C1 segment of cervical spinal cord (tissue), 14 donors: ENCODE data around the gene FAM107B.

Source experiments
- DNase-seq, 14 donors: peaks; one replicate each; lab custom pipeline; 2025; lab: John Stamatoyannopoulos, UW

The FAM107B gene

DNA sequence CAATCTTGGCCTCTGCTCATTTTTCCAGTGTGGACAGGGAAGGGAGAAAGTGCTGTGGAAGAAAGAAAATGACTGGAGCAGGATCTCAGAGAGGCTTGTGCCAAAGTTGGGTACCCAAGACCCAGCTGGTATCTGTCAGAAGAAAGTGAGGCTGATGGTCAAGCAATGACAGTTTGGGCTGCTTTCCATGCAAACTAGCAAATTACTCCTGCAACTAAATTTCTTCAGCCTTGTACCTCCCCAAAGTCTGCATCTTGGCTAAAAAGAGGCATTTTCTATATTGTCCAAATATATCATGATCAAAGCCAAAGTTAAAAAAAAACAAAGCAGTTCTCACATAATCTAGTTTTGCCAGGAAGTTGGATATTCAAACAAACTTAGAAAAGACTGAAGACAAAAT lies 235.5 kb downstream of the FAM107B start:
- DNase-seq, result no peak

DNA sequence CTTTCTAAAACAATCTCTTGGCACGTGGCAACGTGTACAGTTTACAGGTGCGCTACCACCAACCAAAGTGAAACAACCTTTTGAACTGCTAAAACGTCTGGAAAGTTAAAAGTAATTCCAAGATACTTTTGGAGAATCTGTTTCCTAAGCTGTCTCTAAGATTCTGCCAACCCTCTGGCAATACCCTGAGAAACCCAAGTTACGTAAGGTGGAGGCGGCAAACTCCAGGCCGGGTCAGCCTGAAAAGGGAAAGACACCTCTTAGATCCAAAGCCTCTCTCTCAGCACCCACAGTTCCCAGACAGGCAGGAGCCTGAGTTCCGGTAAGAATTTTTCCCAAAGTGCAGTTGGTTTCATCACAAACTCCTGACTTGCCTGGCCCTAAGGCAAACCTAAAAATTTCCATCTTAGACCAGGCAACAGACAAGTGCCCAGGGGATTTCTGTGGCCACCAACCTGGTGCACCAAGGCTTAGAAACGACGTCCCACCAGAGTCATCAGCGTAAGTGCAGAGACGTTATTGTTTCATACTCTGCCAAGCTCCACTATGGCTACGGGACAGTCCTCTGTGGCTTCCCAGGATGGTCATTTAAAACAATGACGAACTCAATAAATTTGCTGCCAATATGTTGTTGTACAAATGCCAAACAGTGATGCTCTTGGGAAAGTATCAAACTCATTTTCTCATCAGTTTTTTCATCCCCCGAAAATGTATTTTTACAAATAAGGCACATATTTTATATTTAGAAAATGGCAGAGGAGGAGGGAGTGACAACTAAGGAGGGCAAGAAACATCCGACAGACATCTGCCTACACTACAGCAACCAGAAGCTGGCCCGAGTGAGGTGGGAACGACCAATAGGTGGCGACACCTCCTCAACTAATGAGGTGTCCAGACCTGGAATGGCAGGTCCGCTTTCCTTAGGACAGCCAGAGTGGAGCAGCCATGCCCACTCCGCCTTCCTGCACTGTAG lies 238.2 kb downstream of the FAM107B start:
- peak in 8 of 14 donors; percentile 21 to 49 (median 34) for DNase-seq

DNA sequence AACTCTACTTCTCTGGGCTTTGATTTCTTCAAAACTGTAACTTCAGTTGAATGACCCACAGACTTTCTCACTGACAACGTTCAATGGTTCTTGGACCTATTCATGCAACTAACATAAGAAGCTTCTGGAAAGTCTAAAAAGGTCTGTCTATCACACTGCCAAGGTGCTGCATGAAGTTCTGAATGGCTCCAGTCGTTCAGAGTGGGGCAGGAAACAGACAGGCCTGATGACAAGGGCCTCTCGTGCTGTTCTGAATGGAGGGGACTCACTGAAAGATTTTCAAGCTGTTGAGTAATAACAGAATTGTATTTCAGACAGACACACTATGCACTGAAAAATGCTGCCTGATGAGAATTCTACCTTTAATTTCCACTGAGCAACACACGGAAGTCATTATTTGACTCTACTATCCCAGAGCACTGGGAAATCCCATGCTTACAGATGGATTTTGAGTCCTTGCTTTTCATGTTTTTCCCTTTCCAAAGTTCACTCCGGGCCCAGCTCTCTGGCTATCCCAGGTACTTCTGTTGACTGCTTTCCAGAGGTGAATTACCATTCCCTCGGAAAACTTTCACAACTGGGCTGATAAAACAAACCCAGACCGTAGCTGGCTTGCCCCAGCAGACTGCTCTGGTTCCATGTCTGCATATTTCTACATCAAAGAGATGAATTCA lies 239.1 kb downstream of the FAM107B start:
- DNase-seq, result no peak

DNA sequence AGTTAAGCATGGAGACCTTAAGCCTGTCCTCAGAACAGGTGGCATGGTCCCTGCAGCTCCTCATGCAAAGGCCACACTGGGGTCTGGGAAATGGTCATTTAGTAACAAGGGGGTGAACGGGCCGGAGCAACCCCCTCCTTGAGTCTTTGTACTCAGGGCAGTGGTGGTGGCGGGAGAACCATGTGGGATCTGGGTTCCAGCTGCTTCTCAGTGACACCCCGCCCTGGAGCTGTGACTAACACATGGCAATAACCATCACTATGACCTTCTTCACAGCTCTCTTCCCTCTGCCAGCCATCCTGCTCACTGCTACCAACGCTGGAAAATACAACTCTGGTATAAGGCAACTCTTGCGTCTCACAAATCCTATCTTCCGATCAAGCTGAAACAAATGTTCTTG lies 240.5 kb downstream of the FAM107B start:
- DNase-seq, result no peak

DNA sequence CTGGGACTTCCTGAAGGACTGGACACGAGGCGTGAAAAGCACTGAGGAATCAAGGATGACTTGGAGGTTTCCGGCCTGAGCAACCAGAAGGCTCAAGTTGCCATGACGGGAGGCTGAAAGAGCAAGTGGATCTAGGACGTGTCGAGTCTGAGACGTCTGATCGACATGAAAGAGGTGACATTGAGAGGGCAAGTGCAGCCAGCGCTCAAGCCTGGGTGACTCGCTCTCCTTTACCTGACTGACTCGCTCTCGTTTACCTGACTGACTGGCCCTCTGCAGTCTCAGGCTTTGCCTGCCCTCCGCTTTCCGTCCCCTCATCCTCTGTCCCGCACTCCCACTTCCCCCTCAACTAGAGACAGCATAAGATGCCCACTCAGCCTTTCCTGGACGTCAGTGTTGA lies 241.4 kb downstream of the FAM107B start:
- DNase-seq, result no peak

DNA sequence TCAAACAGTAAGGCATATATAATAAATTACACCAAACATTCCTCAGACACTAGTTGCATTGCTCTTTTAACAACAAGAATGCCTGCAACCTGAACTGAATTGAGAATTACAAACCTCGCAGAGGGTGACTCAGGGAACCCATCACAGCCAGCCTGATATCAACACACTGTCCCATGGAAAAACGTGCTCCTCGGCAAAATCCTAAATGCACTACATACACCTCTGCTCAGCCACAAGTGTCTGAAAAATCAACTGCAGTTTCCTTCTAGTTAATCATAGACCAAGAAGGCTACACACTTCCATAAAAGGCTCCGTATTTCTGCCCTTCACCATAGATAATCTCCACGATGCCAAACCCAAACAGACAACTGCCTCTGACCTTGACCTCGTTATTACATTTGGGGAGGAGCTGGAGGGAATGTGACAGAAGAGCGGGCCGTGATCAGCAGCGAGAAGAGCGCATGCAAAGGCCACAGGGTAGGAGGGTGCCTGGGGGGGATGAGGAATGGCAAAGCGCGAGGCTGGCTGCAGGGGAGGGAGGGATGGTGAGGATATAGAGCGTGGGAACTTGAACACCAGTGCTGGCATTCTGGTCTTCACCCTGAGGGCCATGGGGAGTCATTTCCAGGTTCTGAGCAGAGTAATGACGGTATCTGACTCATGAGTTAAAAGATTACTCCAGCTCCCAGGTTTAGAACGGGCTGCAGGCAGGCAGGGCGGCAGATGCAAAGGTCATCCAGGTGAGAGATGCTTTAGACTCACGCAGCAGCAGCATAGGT lies 242.0 kb downstream of the FAM107B start:
- no peak for DNase-seq

DNA sequence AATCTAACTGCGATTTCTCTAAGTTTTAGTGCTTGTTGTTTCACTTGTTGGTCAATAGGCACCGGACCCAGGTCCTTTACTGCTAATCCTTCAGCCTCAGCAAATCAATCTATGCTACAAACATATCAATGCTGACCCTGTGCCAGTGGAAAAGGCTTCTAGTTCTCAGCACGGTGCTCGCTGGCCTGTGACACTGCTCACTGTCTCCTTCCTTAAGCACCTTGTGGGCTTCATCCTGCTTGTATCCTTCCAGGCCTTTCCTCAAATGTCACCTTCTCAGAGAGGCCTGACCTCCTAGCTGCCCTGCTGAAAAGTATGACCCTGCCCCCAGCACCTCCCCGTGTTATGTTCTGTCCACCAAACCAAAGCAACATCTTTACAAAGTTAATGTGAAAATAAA lies 242.7 kb downstream of the FAM107B start:
- no peak for DNase-seq

DNA sequence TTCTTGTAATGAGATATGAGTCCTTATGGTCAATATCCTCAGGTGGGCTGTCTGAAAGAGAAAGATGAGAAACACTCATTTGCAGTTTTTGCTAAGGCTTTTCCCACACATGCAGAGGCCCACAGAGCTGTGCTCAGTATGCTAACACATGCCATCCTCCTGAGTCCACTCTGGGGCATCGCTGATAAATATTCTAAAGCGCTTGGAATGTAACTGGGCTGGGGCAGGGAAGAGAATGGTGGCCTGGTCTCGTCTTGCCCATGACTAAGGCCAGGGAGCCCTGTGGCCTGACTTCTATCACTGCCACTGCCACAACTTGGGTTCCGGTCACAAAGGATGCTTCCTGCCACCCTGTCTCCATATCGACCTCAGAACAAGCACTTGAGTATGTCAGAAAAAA lies 244.2 kb downstream of the FAM107B start:
- DNase-seq, result no peak

DNA sequence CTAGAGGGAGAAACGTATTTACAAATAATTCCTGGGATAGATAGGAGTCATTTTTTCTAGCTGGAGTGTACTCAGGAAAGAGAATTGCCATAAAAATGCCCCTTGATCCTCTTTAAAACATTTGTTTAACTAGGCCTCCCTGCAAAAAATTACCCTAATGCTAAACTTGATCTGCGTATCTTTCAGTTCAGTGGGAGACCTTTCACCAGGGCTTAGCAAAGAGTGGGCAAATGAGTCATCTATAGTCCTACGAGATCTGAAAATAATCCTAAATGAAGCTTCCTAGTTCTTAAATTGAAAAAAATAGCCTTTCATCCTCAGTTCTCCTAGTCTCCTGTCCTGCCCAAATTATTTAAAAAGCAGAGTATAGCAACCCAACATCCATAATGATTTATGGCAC lies 245.3 kb downstream of the FAM107B start:
- no peak for DNase-seq

DNA sequence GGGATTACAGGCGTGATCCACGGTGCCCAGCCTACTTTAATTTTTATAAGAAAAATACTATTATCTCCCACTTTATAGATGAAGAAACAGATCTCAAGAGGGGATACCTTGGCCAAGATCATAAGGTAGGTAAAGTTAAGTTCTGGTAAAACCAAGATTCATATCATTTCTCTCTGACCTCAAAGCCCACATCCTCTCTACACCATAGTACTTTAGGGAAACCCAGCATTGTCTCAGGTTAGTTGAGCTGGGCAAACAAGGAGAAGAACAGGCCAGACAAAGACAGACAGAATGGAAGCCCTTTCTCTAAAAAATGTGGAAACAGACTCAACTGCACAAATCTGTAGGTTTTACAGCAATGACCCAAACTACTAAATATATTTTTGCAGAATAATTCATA lies 246.2 kb downstream of the FAM107B start:
- DNase-seq, result no peak

DNA sequence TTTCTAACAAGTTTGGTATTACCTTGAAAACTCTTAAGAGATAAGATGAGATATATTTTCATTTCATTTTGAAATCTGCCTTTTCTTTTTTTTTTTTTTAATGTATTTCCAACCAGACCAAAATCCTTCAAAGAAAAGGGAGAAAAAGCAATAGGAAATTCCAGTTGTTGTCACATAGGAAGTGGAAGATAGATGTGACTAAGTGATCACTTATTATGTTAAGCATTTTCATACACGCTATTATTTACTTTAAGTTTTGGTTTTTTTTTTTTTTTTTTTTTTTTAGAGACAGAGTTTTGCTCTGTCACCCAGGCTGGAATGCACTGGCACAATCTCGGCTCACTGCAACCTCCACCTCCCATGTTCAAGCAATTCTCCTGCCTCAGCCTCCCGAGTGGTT lies 246.8 kb downstream of the FAM107B start:
- DNase-seq, result no peak

DNA sequence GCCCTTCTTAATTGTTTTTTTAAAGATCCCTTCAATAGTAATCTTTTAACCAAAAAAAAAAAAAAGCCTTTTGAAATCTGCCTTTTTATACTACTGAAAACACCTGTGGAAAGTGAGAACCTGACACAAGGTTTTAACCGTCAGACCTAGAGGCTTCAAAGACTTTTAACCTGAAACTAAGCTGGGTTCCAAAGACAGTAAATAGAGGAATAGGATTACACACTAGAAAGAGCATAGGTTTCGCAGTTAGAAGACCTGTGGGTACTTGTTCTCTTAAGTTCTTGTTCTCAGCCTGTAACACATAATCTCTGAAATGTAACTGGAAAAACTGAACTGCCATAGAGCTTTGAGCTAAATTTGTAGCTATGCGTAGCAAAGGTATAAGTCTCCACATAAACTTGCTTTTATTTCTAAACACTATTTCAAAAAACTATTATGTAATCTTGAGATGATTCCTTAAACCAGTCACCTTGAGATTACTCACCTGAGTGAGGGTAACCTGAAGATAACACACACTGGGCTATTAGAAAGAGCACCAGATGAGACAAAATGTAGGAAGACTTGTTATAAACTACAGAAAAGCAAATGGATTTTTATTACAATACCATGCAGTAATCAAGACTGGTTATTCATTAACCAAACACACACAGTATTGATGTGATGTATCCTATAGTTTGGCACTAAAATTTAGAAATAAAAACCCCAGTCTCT lies 247.4 kb downstream of the FAM107B start:
- DNase-seq, result no peak

DNA sequence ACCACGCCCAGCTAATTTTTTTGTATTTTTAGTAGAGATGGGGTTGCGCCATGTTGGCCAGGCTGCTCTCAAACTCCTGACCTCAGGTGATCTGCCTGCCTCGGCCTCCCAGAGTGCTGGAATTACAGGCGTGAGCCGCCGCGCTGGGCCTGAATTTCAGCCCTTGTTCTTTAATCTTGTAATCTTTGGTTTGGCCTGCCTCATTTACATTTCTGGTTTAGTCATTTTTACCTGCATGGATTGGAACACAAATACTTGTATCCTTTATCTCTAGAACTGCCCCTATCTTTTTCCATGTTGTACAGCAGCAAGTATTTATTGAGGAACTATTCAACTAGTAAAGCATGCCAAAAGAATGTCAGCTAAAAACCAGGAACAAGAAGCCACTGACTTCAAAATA lies 248.4 kb downstream of the FAM107B start:
- DNase-seq, result no peak

DNA sequence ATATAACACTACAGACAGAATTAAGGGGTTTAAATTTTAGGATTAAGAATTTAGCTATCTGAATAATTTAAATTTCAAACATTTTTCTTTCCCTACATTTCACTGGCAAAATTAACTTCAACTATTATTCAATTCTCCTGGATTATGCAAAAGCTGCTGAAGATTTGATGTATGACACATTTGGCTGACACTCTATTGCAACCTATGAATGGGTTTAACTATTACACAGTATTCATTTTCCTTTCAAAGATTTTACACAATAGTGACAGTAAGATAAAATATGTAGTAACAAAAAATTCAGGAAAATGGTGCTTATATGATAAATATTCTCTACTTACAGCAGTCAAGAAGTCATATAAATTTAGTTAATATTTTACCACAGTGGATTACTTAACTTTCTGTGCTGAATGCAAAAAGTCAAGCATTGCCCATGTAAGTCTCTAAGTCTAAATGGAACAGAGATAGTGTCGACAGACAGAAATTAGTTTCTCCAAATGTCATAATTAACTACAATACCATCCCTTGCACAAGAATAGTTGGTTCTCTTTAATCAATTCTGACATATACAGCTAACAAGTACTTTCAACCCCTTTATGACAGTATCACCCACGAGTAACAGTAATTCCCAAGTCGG lies 249.9 kb downstream of the FAM107B start:
- no peak for DNase-seq

DNA sequence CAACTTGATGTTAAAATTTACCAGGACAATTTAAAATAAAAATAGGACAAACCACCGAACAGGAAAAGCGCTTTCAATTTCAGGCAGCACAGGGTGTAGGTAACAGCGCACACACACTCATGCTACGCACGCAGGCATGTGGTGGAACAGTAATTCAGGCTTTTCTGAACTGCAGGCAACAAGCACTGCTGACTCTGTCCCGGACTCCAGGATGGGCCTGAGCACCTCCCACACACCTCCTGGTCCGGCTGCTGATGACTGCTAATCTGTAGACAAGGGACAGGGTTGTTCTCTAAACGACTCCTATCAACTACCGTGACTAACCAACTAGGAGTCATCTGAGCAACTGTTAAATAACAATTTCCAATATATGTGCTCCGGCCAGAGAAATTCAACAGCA lies 251.4 kb downstream of the FAM107B start:
- DNase-seq, result no peak

DNA sequence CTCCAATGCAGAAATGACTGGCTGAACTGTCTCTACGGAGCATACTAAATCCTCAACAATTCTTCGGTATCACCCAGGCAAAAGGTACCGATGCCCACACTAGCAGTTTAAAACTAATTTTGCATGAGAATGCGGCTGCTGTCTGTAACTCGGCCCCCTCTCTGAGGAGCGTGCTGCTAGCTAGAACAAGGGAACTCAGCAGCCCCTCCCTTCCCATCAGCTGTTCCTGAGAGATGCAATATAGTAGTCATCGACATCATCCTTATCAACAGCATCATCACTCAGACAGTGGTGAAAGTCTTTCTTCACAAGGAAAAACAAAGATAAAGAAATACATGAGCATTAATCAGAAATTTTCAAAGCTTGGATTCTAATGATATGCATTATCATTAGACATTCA lies 254.9 kb downstream of the FAM107B start:
- DNase-seq, result no peak

DNA sequence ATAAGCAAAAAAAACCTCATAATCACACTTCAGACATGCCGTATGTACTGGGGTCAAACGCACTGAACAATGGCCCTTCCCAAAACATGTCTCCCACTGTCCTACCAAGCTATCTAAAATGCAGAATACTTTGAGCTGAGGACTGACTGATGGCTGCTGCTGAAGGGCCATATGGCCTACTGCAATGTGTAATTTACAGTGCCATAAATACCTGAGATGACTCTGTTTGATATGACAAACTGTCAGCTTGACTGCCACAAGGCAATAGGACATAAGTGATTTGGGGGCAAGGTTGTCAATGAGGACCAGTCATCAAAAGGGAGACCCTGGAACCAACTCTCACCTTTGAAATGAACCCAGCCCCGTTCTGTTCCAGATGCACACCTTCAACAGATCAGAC lies 256.5 kb downstream of the FAM107B start:
- no peak for DNase-seq

DNA sequence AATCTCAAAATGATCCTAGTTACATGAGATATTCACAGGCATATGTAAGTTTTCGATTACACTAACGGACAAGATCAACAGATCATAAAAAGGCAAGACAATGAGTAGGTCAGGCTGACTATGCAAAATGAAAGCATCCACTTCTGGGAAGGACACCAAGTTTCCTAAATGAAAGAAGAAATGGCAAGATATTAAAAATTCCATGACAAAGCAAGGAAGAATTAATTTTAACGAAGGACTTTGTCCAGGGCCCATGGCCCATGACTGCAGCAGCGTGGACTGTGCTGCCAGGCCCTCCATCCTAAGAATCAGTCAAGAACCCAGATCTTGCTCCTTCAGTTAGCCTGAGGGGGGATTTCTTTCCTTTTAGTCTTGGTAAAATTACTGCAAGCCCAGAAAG lies 261.6 kb downstream of the FAM107B start:
- DNase-seq, result no peak

DNA sequence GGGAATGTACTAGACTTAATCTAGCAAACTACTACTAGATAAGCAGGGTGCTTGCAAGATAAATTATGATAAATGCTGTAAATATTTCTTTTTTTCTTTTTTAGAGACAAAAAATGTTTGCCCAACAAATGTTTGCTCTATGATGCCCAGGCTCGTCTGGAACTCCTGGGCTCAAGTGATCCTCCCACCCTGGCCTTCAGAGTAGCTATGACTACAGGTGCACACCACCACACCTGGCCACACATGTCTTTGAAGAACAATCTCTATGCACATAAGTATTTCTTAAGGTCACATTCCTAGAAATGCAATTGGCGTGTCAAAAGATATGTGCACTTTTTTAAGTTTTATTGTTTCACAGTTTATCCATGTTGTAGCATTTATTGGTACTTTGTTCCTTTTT lies 264.4 kb downstream of the FAM107B start:
- no peak for DNase-seq

DNA sequence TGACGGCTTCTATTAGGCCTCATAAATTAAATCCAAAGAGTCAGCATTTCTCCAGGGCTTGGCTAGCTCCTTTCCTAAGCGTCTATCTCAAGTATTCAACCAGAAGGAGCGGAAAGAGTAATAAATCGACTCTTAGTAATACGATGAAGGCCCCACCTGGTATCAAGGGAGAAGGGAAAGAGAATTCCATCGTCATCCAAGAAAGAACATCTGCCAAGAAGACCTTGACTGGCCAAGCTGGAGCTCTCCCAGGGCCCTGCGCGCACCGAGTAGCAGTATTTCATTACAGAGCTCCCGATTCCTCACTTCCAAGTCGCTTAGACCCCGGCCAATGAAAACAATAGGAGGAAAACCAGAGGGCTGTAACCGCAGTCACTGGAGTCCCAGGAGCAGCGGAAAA lies 266.0 kb downstream of the FAM107B start:
- DNase-seq, result no peak

DNA sequence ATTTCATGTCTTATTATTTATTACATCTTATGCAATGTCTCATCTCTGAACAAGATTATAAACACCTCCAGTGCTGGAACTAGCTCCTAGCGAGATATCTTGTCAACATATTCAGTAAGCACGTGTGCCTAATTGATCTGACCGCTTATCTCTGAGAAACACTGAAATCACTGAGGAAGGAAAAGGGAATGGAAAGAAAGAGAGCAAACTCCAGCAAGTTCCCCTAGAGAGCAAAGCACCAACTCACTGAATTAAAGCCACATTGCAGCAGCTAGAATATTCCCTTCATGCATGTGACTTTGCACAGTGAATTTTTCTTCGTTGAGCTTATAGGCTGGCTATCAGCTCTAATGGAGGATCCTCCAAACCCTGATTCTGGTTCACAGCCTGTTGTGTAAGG lies 266.9 kb downstream of the FAM107B start:
- DNase-seq, result no peak
